Spleen (tissue), 11 donors: Measurements from ENCODE around the gene CMSS1. TPM values are rescaled to one million over a fixed set of nuclear protein-coding genes. Genes with fewer than 3 reads are reported as not detected.

Source experiments
- DNase-seq: peaks from one replicate; pipeline ENCODE4 v3.0.0-alpha.2; 2020
- H3K27ac ChIP-seq, 8 donors: fragments of 200-600 bp; sonication (generic) in 7 of 8; 1 replicate in 4 of 8; 2 replicates in 4 of 8; pipeline versions ENCODE4 v1.5.0 to v1.8.0; 2016 to 2021; ENCODE audit warnings: inconsistent platforms in 4 of 8, mild to moderate bottlenecking in 4 of 8, moderate library complexity in 1 of 8
- H3K27me3 ChIP-seq, 7 donors: fragments of 200-600 bp; sonication (generic) in 6 of 7; replicated peaks in 1 of 7; 1 replicate in 4 of 7; 2 replicates in 3 of 7; pipeline versions ENCODE4 v1.5.0 to v1.8.0; 2016 to 2021; ENCODE audit warnings: inconsistent platforms in 3 of 7, mild to moderate bottlenecking in 1 of 7
- H3K36me3 ChIP-seq, 6 donors: fragments of 200-600 bp; sonication (generic) in 5 of 6; 1 replicate in 4 of 6; 2 replicates in 2 of 6; pipeline versions ENCODE4 v1.5.0 to v1.8.0; 2016 to 2021; ENCODE audit warnings: inconsistent platforms in 2 of 6
- H3K4me1 ChIP-seq, 6 donors: fragments of 200-600 bp; sonication (generic) in 5 of 6; 1 replicate in 3 of 6; 2 replicates in 3 of 6; pipeline versions ENCODE4 v1.5.0 to v1.8.0; 2016 to 2021; ENCODE audit warnings: inconsistent platforms in 3 of 6
- H3K4me3 ChIP-seq, 8 donors: fragments of 200-600 bp; sonication (generic) in 7 of 8; 1 replicate in 4 of 8; 2 replicates in 4 of 8; pipeline versions ENCODE4 v1.5.0 to v1.8.0; 2016 to 2021; ENCODE audit warnings: inconsistent platforms in 4 of 8, mild to moderate bottlenecking in 4 of 8, moderate library complexity in 2 of 8
- H3K9me3 ChIP-seq, 8 donors: fragments of 200-600 bp; sonication (generic) in 7 of 8; 1 replicate in 4 of 8; 2 replicates in 4 of 8; pipeline versions ENCODE4 v1.5.0 to v1.8.0; 2016 to 2021; ENCODE audit warnings: inconsistent platforms in 4 of 8
- CTCF ChIP-seq, 11 experiments: fragments of 200-600 bp in 7 of 11; fragments of 450-650 bp in 4 of 11; sonication (generic) in 4 of 11; IDR thresholded peaks in 8 of 11; conservative IDR thresholded peaks in 3 of 11; 1 replicate in 7 of 11; 2 replicates in 4 of 11; pipeline versions ENCODE4 v1.4.0 to v1.8.0; 2016 to 2021; ENCODE audit warnings: antibody characterized with exemption in 11 of 11, inconsistent platforms in 4 of 11, mild to moderate bottlenecking in 1 of 11
- POLR2A ChIP-seq, 3 donors: fragments of 450-650 bp; IDR thresholded peaks; one replicate each; pipeline ENCODE4 v1.5.1; 2017; ENCODE audit warnings: antibody characterized with exemption in 3 of 3, mild to moderate bottlenecking in 1 of 3
- POLR2AphosphoS5 ChIP-seq, 3 donors: sonication (generic); formaldehyde crosslinking; IDR thresholded peaks; one replicate each; pipeline ENCODE4 v1.5.1; 2017; ENCODE audit warnings: antibody characterized with exemption in 3 of 3
- WGBS, 5 donors: extraction: QIAGEN DNeasy Blood & Tissue Kit in 3 of 5; methylation state at CpG; one replicate each; pipeline versions ENCODE4 v1.1.5 to v1.1.7; 2013 to 2018; 5-methylcytosine and 5-hydroxymethylcytosine counted together
- intact Hi-C: fragments of 100-400 bp; cut with DNase I; formaldehyde crosslinking; loops from one replicate; pipeline ENCODE4 v1.15.0; 2023; ENCODE audit warnings: low total_unique reads
- polyA plus RNA-seq, 3 donors: library from polyadenylated mRNA; stranded (reverse); fragments of 200-250 nt; gene quantifications; one replicate each; pipeline ENCODE4 v1.2.1, GENCODE V29; 2013
- total RNA-seq, 7 donors: library from RNA; depleted of rRNA in 3 of 7; stranded (reverse); fragments of >200 nt in 3 of 7; fragmentation: NEBNext Ultra II Directional in 4 of 7; extraction: Animal tissue kit (Norgen Biotek cat#: 25700) in 4 of 7; gene quantifications; one replicate each; pipeline versions ENCODE4 v1.1.0 to v1.2.1, GENCODE V29; 2016 to 2021
- donor health status: healthy with polysubstance abuse.
- donor health status: DM: no; HTN: no; CAD: no; lungs with moderate emphysema.
- donor health status: DM: no; HTN: no; CAD: no.
- donor health status: Bipolar disorder and iron deficiency.
- donor health status: healthy.
- donor health status: DM: no; HTN: no; CAD: no.
- donor health status: DM: yes; HTN: yes; CAD: no.

Gene CMSS1
- total and polyA plus RNA-seq, 10 donors: 6.9 to 30.1 (median 20.0) TPM

- 87 to 95% (median 89%) methylated on average over 1 of the region's 1 CpG for WGBS, 5 donors
- Histone ChIP-seq H3K27ac (no peak overlapping the region), H3K36me3 (peaks cover 0 to 34% (median 0%) of the 10 kb centered on the region in 6 donors), H3K4me3 (no peak overlapping the region), H3K9me3 (no peaks in the 10 kb centered on the region), H3K27me3 (no peaks in the 10 kb centered on the region), H3K4me1 (peaks cover 0 to 5% (median 0%) of the 10 kb centered on the region in 6 donors)
- TF ChIP-seq POLR2AphosphoS5 (IDR thresholded peaks at IDR 0.05): no peak
- TF ChIP-seq CTCF (IDR thresholded peaks at IDR 0.05 in 8 of 11, conservative IDR thresholded peaks at IDR 0.05 in 3 of 11): no peak
- no peak for TF ChIP-seq POLR2A (IDR thresholded peaks at IDR 0.05)
- intact Hi-C loops: no loop called here
- DNase-seq: no peak
Measured at GRCh38 chr3:99854756-99855298, 37.2 kb downstream of the CMSS1 start.

DNA sequence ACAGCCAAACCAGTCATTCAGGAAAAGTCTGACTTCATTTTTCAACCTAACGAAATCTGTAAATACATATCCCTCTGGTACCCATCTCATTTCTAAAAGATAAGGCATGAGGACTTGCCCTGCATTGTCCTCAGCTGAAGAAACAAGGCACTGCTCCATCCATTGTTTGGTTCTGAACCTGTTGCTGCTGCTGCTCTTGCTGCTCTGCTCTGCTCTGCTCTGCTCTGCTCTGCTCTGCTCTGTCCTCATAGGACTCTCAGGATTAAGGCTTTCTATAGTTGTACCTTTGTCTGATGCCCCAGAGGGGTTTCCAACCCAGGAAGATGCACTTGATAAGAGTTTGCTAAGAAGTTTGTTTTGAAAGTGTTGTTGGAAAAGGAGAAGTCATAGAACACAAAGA lies 38.2 kb downstream of the CMSS1 start:
- WGBS, 5 donors: 89 to 96% (median 91%) methylated on average over 1 of the region's 1 CpG
- TF ChIP-seq POLR2A (IDR thresholded peaks at IDR 0.05) (no peak), POLR2AphosphoS5 (IDR thresholded peaks at IDR 0.05) (no peak), CTCF (IDR thresholded peaks at IDR 0.05 in 8 of 11, conservative IDR thresholded peaks at IDR 0.05 in 3 of 11) (no peak)
- intact Hi-C loops: no loop called here
- DNase-seq: no peak
- H3K36me3 ChIP-seq: peaks cover 0 to 27% (median 0%) of the 10 kb centered on the region in 6 donors
- no peaks in the 10 kb centered on the region for H3K9me3 ChIP-seq
- no peak overlapping the region for H3K4me3 ChIP-seq
- no peak overlapping the region for H3K27ac ChIP-seq
- H3K27me3 ChIP-seq: no peaks in the 10 kb centered on the region
- H3K4me1 ChIP-seq: peaks cover 0 to 6% (median 0%) of the 10 kb centered on the region in 6 donors

GRCh38 chr3:99856437-99857220 lies 39.0 kb downstream of the CMSS1 start:
- no peak for DNase-seq
- Histone ChIP-seq H3K36me3 (peaks cover 0 to 30% (median 0%) of the 10 kb centered on the region in 6 donors), H3K4me1 (peaks cover 0 to 12% (median 0%) of the 10 kb centered on the region in 6 donors), H3K27me3 (no peaks in the 10 kb centered on the region), H3K4me3 (no peak overlapping the region), H3K9me3 (no peaks in the 10 kb centered on the region), H3K27ac (no peak overlapping the region)
- TF ChIP-seq CTCF (IDR thresholded peaks at IDR 0.05 in 8 of 11, conservative IDR thresholded peaks at IDR 0.05 in 3 of 11) (no peak), POLR2AphosphoS5 (IDR thresholded peaks at IDR 0.05) (no peak), POLR2A (IDR thresholded peaks at IDR 0.05) (no peak)
- whole genome bisulfite sequencing, 5 donors: 72 to 91% (median 88%) methylated on average over 3 of the region's 3 CpGs
- intact Hi-C loops: no loop called here

- no peak overlapping the region for H3K27ac ChIP-seq
- H3K36me3 ChIP-seq: peaks cover 0 to 34% (median 0%) of the 10 kb centered on the region in 6 donors
- peaks cover 0 to 17% (median 0%) of the 10 kb centered on the region in 6 donors for H3K4me1 ChIP-seq
- TF ChIP-seq POLR2AphosphoS5 (IDR thresholded peaks at IDR 0.05) (no peak), CTCF (IDR thresholded peaks at IDR 0.05 in 8 of 11, conservative IDR thresholded peaks at IDR 0.05 in 3 of 11) (no peak), POLR2A (IDR thresholded peaks at IDR 0.05) (no peak)
- WGBS, 5 donors: 84 to 90% (median 85%) methylated on average over 1 of the region's 1 CpG
- DNase-seq: no peak
- intact Hi-C loops: no loop called here
- H3K9me3 ChIP-seq: no peaks in the 10 kb centered on the region
- no peaks in the 10 kb centered on the region for H3K27me3 ChIP-seq
- no peak overlapping the region for H3K4me3 ChIP-seq
Measured at GRCh38 chr3:99857278-99857677, 39.6 kb downstream of the CMSS1 start.
